GM12864 (cell line): ENCODE measurements around the gene CCM2.

Experiments
- DNase-seq: peaks from one replicate; pipeline ENCODE4 v3.0.0-alpha.2; 2011; ENCODE audit warnings: low read depth
- H3K4me3 ChIP-seq: 2 replicates; pipeline ENCODE4 v1.5.1; 2011; ENCODE audit warnings: mild to moderate bottlenecking, low read depth, low read length, control low read depth
- TF ChIP-seq, protein P1 (sequence below): IDR thresholded peaks from 2 replicates; pipeline ENCODE4 v1.5.1; 2011; ENCODE audit warnings: low read depth, mild to moderate bottlenecking, moderate library complexity, low read length, control low read depth, inconsistent platforms; ENCODE audit errors: missing control alignments

Gene CCM2

DNA sequence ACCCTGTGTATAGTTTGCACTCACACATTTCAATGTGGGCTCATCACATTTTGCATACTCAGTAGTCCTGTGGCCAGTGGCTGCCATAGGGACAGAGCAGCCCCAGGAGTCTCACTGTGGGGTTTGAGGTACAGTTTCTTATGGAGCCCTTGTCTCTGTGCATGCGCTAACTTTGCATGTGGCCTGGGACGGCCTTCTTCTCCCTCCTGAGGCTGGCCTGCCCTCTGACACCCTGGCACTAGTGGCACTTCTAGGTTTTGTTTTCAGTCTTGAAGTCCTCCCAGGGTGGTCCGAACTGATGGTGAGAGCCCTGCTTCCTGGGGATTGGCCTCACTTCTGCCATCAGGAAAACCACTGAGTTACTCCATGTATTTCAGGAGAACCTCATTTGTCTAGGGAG is 67.6 kb downstream of the CCM2 start:
- TF ChIP-seq, protein P1, sequence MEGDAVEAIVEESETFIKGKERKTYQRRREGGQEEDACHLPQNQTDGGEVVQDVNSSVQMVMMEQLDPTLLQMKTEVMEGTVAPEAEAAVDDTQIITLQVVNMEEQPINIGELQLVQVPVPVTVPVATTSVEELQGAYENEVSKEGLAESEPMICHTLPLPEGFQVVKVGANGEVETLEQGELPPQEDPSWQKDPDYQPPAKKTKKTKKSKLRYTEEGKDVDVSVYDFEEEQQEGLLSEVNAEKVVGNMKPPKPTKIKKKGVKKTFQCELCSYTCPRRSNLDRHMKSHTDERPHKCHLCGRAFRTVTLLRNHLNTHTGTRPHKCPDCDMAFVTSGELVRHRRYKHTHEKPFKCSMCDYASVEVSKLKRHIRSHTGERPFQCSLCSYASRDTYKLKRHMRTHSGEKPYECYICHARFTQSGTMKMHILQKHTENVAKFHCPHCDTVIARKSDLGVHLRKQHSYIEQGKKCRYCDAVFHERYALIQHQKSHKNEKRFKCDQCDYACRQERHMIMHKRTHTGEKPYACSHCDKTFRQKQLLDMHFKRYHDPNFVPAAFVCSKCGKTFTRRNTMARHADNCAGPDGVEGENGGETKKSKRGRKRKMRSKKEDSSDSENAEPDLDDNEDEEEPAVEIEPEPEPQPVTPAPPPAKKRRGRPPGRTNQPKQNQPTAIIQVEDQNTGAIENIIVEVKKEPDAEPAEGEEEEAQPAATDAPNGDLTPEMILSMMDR, result no peak
- no peak overlapping the region for H3K4me3 ChIP-seq
- no peak for DNase-seq

DNA sequence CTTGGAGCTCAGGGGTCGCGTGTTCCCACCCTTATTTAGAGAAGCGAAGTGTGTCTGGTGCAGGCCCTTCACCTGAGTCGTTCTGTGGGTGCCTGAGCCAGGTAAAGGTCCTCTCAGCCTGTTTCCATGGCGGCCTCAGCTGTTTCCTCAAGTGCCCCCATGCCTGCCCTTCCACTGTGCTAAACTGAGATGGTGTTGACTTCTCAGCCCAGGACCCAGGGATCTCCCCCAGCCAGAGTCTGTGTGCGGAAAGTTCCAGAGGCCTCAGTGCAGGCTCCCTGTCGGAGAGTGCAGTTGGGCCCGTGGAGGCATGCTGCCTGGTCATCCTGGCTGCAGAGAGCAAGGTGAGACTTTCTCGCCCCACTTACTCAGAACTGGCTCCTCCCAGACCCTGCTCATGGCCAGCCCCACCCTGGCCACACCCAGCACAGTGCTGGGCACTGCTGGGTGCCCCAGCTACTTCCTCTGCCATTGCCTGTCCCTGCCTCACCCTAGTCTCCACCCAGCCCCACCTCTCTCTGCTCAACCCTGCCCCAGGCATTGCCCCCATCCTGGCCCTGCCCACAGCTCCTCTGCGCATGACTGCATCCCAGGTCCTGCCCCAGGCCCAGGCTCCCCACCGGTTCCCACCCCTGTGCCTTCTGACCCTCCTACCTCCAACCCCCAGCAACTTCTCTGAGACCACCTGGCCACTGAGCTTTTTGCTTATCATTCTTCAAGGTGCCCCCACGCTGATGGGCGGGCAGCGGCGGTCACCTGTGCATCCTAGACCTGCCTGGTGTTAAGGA is 68.4 kb downstream of the CCM2 start:
- DNase-seq, result no peak
- no peak overlapping the region for H3K4me3 ChIP-seq
- TF ChIP-seq, protein P1, result no peak

DNA sequence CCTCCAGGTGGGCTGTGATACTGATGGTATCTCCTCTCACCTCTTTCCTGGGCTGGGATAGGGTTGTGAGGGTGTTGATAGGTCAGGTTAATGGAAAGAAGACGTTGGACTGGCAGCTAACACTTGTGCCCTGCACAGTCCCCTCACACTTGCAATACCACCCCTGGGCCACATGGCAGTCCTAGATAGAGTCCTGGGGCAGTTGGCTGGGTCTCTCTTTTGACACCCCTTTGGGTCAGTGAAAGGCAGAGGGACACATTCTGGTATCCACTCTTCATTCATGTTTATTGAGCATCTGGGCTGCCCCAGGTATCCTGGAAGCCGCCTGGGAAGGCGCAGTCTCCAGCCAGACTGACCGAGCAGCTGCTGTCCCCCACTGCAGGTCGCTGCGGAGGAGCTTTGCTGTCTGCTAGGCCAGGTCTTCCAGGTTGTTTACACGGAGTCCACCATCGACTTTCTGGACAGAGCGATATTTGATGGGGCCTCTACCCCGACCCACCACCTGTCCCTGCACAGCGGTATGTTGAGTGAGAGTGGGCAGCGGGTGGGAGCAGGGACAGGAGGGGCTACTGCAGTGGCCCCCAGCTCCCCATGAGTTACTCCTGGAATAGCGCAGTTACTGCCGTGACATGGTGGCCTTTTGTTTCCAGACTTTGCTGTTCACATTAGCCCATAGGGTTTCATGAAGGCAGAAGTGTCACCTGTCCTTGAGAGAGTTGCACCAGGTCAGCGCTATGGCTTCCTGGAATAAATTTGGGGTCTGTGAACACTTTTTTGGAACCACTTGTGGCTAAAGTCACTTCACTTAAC is 69.6 kb downstream of the CCM2 start:
- no peak for DNase-seq
- H3K4me3 ChIP-seq, result no peak overlapping the region
- TF ChIP-seq, protein P1, result peak; percentile 14

DNA sequence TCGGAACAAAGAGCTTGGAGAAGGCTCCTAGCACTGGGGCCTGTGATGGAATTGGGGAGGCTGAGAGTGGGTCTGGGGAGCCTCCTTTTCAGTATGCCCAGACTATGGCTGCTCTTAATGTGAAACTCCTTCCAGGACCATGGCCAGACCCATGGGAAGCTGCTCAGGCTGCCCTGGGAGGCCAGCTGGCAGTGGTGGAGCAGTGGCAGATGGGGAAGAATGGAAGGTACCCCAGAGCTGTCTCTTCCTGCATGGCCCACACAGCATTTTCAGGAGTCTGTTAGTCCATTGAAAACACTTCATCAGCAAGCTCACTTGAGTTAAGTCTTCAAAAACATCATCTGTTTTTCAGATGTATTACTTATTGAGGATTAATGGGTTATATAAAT is 70.2 kb downstream of the CCM2 start:
- TF ChIP-seq, protein P1, result no peak
- no peak for DNase-seq
- H3K4me3 ChIP-seq, result no peak overlapping the region

DNA sequence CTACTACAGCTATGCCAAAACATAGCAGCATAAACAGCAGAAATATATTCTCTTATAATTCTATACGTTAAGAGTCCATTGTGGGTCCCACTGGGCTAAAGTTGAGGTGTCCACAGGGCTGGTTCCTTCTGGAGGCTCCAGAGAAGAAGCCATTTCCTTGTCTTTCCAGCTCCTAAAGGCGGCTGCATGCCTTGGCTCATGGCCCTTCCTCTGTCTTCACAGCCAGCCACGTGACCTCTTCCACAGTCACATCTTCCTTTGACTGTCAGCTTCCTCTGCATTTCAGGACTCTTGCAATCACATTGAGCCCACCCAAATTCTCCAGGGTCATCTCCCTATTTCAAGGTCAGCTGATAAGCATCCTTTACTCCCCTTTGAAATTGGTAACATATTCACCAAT is 71.5 kb downstream of the CCM2 start:
- H3K4me3 ChIP-seq, result no peak overlapping the region
- DNase-seq, result no peak

DNA sequence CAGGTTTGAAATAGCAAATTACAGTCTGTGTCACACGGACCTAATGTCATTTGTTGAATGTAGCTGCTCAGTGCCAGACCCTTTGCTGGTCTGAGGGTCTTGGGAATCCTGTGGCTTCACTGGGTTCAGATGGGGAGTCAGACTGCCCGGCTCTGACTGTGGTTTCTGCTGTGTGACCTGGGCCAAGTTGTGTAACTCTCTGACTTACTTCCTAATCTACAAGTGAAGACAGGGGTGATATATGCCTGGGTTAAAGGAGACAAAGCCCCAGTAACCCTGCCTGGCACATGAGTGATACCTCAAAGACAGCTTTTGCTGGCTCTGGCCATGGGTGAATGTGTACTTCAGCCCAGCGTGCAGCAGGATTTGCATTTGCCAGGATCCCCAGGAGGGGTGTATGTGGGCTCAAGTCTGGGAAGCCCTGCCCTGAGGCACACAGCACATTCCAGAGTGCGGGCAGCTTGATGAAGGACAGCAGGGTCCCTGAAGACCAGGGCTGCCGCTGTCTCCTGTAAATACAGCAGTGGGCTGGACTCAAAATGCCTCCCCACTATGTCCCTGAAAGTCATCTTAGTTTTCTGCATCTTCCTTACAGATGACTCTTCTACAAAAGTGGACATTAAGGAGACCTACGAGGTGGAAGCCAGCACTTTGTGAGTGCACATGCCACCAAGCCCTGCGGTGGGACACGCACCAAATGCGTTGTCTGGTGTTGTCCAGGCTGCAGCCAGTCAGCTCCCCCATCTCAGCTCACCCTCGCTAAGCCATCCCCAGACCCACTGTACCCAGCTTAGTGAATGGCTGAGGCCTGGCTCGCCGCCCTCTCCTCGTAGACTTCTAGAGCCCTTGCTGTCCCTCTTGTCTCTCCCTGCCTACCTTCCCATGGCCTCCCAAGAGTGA is 72.4 kb downstream of the CCM2 start:
- H3K4me3 ChIP-seq, result no peak overlapping the region
- TF ChIP-seq, protein P1, result no peak
- DNase-seq, result no peak

More for the DNA sequence above, 71.5 kb downstream of the CCM2 start:
- TF ChIP-seq, protein P1, result no peak
